H1 (cell line): ENCODE results near the gene RASL11B. TPM values are rescaled to one million over a fixed set of nuclear protein-coding genes. Genes with fewer than 3 reads are reported as not detected.
A peak's percentile ranks its signal among the peaks of the same experiment; 100 is the strongest.

Experiments
- CTCF ChIA-PET: fragments of 300-600 bp; sonication (Branson Sonifier 250); formaldehyde crosslinking; loops from one replicate; lab custom pipeline; 2021; ENCODE audit not compliant: partially characterized antibody; lab: Charles Lee
- POLR2A ChIA-PET: fragments of 300-600 bp; sonication (Branson Sonifier 250); formaldehyde crosslinking; loops from one replicate; lab custom pipeline; 2021; ENCODE audit warnings: inconsistent platforms; ENCODE audit not compliant: partially characterized antibody; lab: Charles Lee
- DNase-seq, 2 experiments: peaks; one replicate each; pipeline versions ENCODE4 v3.0.0 to v3.0.0-alpha.2; 2010 to 2022; ENCODE audit warnings: low spot score in 2 of 2, low read depth in 1 of 2, mixed read lengths in 1 of 2
- FAIRE-seq: peaks from 2 replicates; lab custom pipeline; 2011; peaks lifted over from hg19 to GRCh38; lab: Jason Lieb, UNC
- H2AFZ ChIP-seq: 2 replicates; pipeline ENCODE4 v1.8.1; 2012; ENCODE audit warnings: low read length, inconsistent platforms
- H2AK5ac ChIP-seq: 2 replicates; pipeline ENCODE4 v1.6.1; 2013; ENCODE audit warnings: low read depth, low read length
- H2BK120ac ChIP-seq: replicated peaks from 2 replicates; pipeline ENCODE3; 2013; ENCODE audit warnings: low read depth, low read length, inconsistent platforms
- H2BK12ac ChIP-seq: 2 replicates; pipeline ENCODE4 v1.6.1; 2013; ENCODE audit warnings: low read depth, low read length
- H2BK15ac ChIP-seq: 2 replicates; pipeline ENCODE4 v1.6.1; 2013; ENCODE audit warnings: low read length
- H2BK20ac ChIP-seq: 2 replicates; pipeline ENCODE4 v1.6.1; 2013; ENCODE audit warnings: low read length
- H2BK5ac ChIP-seq: 2 replicates; pipeline ENCODE4 v1.6.1; 2013; ENCODE audit warnings: low read depth, low read length
- H3K14ac ChIP-seq: 2 replicates; pipeline ENCODE4 v1.6.1; 2013; ENCODE audit warnings: inconsistent platforms; ENCODE audit not compliant: insufficient read length
- H3K18ac ChIP-seq: 2 replicates; pipeline ENCODE4 v1.6.1; 2013; ENCODE audit warnings: low read length; ENCODE audit errors: extremely low read depth
- H3K23ac ChIP-seq: 2 replicates; pipeline ENCODE4 v1.6.1; 2013; ENCODE audit warnings: inconsistent platforms; ENCODE audit not compliant: insufficient read length
- H3K23me2 ChIP-seq: 2 replicates; pipeline ENCODE4 v1.6.1; 2013; ENCODE audit warnings: low read depth, low read length
- H3K27ac ChIP-seq: 2 replicates; pipeline ENCODE4 v1.6.1; 2011; ENCODE audit warnings: low read depth, low read length, inconsistent platforms
- H3K27me3 ChIP-seq, 4 experiments: replicated peaks in 1 of 4; 1 replicate in 1 of 4; 2 replicates in 3 of 4; pipeline versions ENCODE4 v1.6.1 to v1.8.1; 2011 to 2013; ENCODE audit warnings: low read length in 3 of 4, mild to moderate bottlenecking in 3 of 4, inconsistent platforms in 2 of 4, mixed read lengths in 2 of 4, moderate library complexity in 1 of 4; ENCODE audit not compliant: control insufficient read depth in 3 of 4, insufficient read depth in 3 of 4; ENCODE audit errors: extremely low read depth in 1 of 4
- H3K36me3 ChIP-seq, 4 experiments: 2 replicates each; pipeline versions ENCODE4 v1.6.1 to v1.8.1; 2011 to 2013; ENCODE audit warnings: mild to moderate bottlenecking in 4 of 4, low read length in 3 of 4, moderate library complexity in 2 of 4, control low read depth in 1 of 4, inconsistent platforms in 1 of 4; ENCODE audit not compliant: insufficient read depth in 4 of 4, control insufficient read depth in 2 of 4
- H3K4ac ChIP-seq: replicated peaks from 2 replicates; pipeline ENCODE3; 2013; ENCODE audit warnings: low read length, low read depth, mixed read lengths, inconsistent platforms; ENCODE audit not compliant: insufficient read length
- H3K4me1 ChIP-seq, 4 experiments: replicated peaks in 1 of 4; 1 replicate in 1 of 4; 2 replicates in 3 of 4; pipeline versions ENCODE4 v1.6.1 to v1.8.1; 2011 to 2013; ENCODE audit warnings: low read length in 3 of 4, inconsistent platforms in 2 of 4, mixed read lengths in 1 of 4; ENCODE audit not compliant: insufficient read depth in 4 of 4, control insufficient read depth in 3 of 4
- H3K4me2 ChIP-seq, 2 experiments: 2 replicates each; pipeline versions ENCODE4 v1.6.1 to v1.8.1; 2011 to 2013; ENCODE audit warnings: low read depth in 2 of 2, low read length in 2 of 2, control low read depth in 1 of 2, inconsistent platforms in 1 of 2, mild to moderate bottlenecking in 1 of 2; ENCODE audit not compliant: insufficient read depth in 1 of 2
- H3K4me3 ChIP-seq, 4 experiments: fragments of 200-600, 300-600 bp in 1 of 4; sonication (generic), shearing (Covaris generic), sonication (Bioruptor Twin) in 1 of 4; 2 replicates each; pipeline versions ENCODE4 v1.5.1 to v1.8.1; 2011 to 2016; ENCODE audit warnings: low read length in 4 of 4, low read depth in 3 of 4, control low read depth in 2 of 4, inconsistent platforms in 2 of 4, mild to moderate bottlenecking in 2 of 4, mixed read lengths in 1 of 4, moderate library complexity in 1 of 4; ENCODE audit not compliant: insufficient read depth in 2 of 4; ENCODE audit errors: extremely low read depth in 1 of 4
- H3K56ac ChIP-seq: replicated peaks from 2 replicates; pipeline ENCODE3; 2013; ENCODE audit warnings: low read depth, mild to moderate bottlenecking, mixed read lengths, low read length, inconsistent platforms; ENCODE audit not compliant: insufficient read length
- H3K79me1 ChIP-seq: 2 replicates; pipeline ENCODE4 v1.6.1; 2013; ENCODE audit warnings: low read depth, low read length, control low read depth
- H3K79me2 ChIP-seq, 2 experiments: 2 replicates each; pipeline versions ENCODE4 v1.6.1 to v1.8.1; 2012 to 2013; ENCODE audit warnings: low read length in 2 of 2, mild to moderate bottlenecking in 2 of 2, inconsistent platforms in 1 of 2; ENCODE audit not compliant: insufficient read depth in 2 of 2, control insufficient read depth in 1 of 2
- H3K9ac ChIP-seq, 4 experiments: replicated peaks in 1 of 4; 1 replicate in 1 of 4; 2 replicates in 3 of 4; pipeline versions ENCODE4 v1.6.1 to v1.8.1; 2011 to 2013; ENCODE audit warnings: low read depth in 3 of 4, low read length in 3 of 4, control low read depth in 2 of 4, mild to moderate bottlenecking in 2 of 4, moderate library complexity in 2 of 4, inconsistent platforms in 1 of 4; ENCODE audit errors: extremely low read depth in 1 of 4
- H3K9me3 ChIP-seq, 2 experiments: 2 replicates each; pipeline versions ENCODE4 v1.6.1 to v1.8.1; 2012 to 2013; ENCODE audit warnings: mild to moderate bottlenecking in 2 of 2, moderate library complexity in 2 of 2, control low read depth in 1 of 2, inconsistent platforms in 1 of 2, low read depth in 1 of 2, low read length in 1 of 2, mixed read lengths in 1 of 2; ENCODE audit not compliant: insufficient read depth in 2 of 2
- H4K20me1 ChIP-seq, 2 experiments: replicated peaks in 1 of 2; 2 replicates each; pipeline versions ENCODE3 to v1.8.1; 2011 to 2013; ENCODE audit warnings: inconsistent platforms in 2 of 2, low read length in 2 of 2, mild to moderate bottlenecking in 1 of 2; ENCODE audit not compliant: insufficient read depth in 2 of 2, control insufficient read depth in 1 of 2
- H4K5ac ChIP-seq: 2 replicates; pipeline ENCODE4 v1.6.1; 2013; ENCODE audit warnings: low read length, low read depth, mixed read lengths, inconsistent platforms; ENCODE audit not compliant: insufficient read length
- H4K8ac ChIP-seq: 2 replicates; pipeline ENCODE4 v1.8.0; 2013; ENCODE audit warnings: mild to moderate bottlenecking, moderate library complexity, low read length, inconsistent platforms; ENCODE audit not compliant: insufficient read depth; ENCODE audit errors: extremely low read depth
- H4K91ac ChIP-seq: replicated peaks from 2 replicates; pipeline ENCODE3; 2013; ENCODE audit warnings: low read length, mixed read lengths, inconsistent platforms; ENCODE audit not compliant: insufficient read length
- CREB1 ChIP-seq: IDR thresholded peaks from 2 replicates; pipeline ENCODE4 v1.6.1; 2012; ENCODE audit warnings: inconsistent platforms
- JUND ChIP-seq: IDR thresholded peaks from 2 replicates; pipeline ENCODE4 v1.6.1; 2011; ENCODE audit warnings: mild to moderate bottlenecking, improper control_type of control experiment, low read length
- PHF8 ChIP-seq: fragments of 200-600 bp; sonication (generic); conservative IDR thresholded peaks from 2 replicates; pipeline ENCODE4 v1.7.1; 2012; ENCODE audit warnings: low read depth, mild to moderate bottlenecking, inconsistent platforms, low read length, moderate library complexity
- POU5F1 ChIP-seq: IDR thresholded peaks from 2 replicates; pipeline ENCODE4 v1.6.1; 2011; ENCODE audit warnings: low read depth, mild to moderate bottlenecking, low read length, moderate library complexity
- SP1 ChIP-seq: IDR thresholded peaks from 2 replicates; pipeline ENCODE4 v1.6.1; 2011; ENCODE audit warnings: low read depth, low read length
- SP4 ChIP-seq: IDR thresholded peaks from 2 replicates; pipeline ENCODE4 v1.6.1; 2012; ENCODE audit warnings: low read length, inconsistent platforms
- SUZ12 ChIP-seq: fragments of 200-600 bp; sonication (generic); IDR thresholded peaks from 2 replicates; pipeline ENCODE4 v1.6.1; 2012; ENCODE audit warnings: mild to moderate bottlenecking, inconsistent platforms, low read length, moderate library complexity, mixed read lengths
- TBP ChIP-seq: IDR thresholded peaks from 2 replicates; pipeline ENCODE4 v1.6.1; 2011; ENCODE audit warnings: low read depth, low read length, improper control_type of control experiment
- WGBS, 2 experiments: shearing (Covaris generic) in 1 of 2; methylation state at CpG; one replicate each; pipeline versions ENCODE4 v1.1.6 to v1.1.7; 2013 to 2015; ENCODE audit warnings: low lambda C conversion rate in 2 of 2, mixed read lengths in 2 of 2, inconsistent platforms in 1 of 2, low coverage in 1 of 2, missing lambda C conversion rate in 1 of 2; ENCODE audit not compliant: insufficient replicate concordance in 2 of 2, insufficient coverage in 1 of 2, insufficient read length in 1 of 2; ENCODE audit errors: extremely low coverage in 1 of 2, missing lambda C conversion rate in 1 of 2; 5-methylcytosine and 5-hydroxymethylcytosine counted together
- polyA plus RNA-seq, 7 experiments: library from polyadenylated mRNA; depleted of rRNA in 3 of 7; stranded (reverse) in 5 of 7; unstranded in 2 of 7; fragments of >200 nt in 5 of 7; fragments of 200-250 nt in 2 of 7; gene quantifications; 1 replicate in 5 of 7; 2 replicates in 1 of 7; 4 replicates in 1 of 7; pipeline versions ENCODE4 v1.2.1 to v1.2.3, GENCODE V29; 2011 to 2013; ENCODE audit warnings: missing spikeins in 2 of 7, mixed read lengths in 2 of 7
- total RNA-seq: library from RNA; stranded (reverse); fragmentation: NEBNext Ultra II Directional; extraction: Animal tissue kit (Norgen Biotek cat#: 25700); gene quantifications from 2 replicates; pipeline ENCODE4 v1.2.1, GENCODE V29; 2021
- TF ChIP-seq, protein P1 (sequence below): IDR thresholded peaks from 2 replicates; pipeline ENCODE4 v1.6.1; 2012; ENCODE audit warnings: inconsistent platforms
- TF ChIP-seq, protein P2 (sequence below): IDR thresholded peaks from 2 replicates; pipeline ENCODE4 v1.6.1; 2011; ENCODE audit warnings: low read depth, mild to moderate bottlenecking, low read length; ENCODE audit not compliant: insufficient read depth

The RASL11B gene
- total and polyA plus RNA-seq, 2 of the 8 experiments (the other 6 are each of a cell fraction or from before 2014, with no cell fraction given), result 49.8 to 75.5 TPM

DNA sequence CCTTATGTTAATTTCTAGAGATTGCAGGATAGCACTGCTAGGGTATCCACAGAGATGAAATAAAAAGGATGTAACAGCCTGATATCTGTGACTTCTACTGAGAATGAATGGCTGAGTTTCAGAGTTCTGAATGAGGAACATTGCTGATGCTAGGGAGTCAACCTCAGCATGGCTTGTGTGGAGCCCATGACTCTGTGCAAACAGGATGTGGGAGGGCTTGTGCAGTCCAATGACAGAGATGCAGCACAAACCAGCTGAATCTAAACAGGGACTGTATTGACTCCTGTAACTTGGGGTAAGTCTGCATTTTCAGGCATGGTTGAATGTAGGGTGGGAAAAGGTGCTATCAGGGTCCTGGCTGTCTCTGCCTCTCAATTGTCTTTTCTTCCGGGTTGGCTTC is 5.3 kb upstream of the RASL11B start:
- no peak overlapping the region for H4K5ac ChIP-seq
- peaks cover 3 to 14% (median 13%) of the 10 kb centered on the region in 4 experiments for H3K4me1 ChIP-seq
- no peaks in the 10 kb centered on the region; a peak in 1 of 7 replicates for H3K27me3 ChIP-seq
- no peak overlapping the region for H3K4me3 ChIP-seq
- H3K36me3 ChIP-seq, result no peaks in the 10 kb centered on the region
- CTCF ChIA-PET, result interaction anchor here (1.2 kb wide), 2 partner anchors 26 to 251 kb away, joined by 3 read pairs; no protein-coding TSS in a partner anchor
- WGBS, 2 experiments, result 94% methylated on average over 1 of the region's 1 CpG; no CpG with 5 or more reads in 1 of the 2 experiments
- H3K9me3 ChIP-seq, result peaks cover 10 to 16% of the 10 kb centered on the region in 2 experiments; a peak in 3 of 4 replicates
- no peak overlapping the region for H2AFZ ChIP-seq
- no peaks in the 10 kb centered on the region; a peak in 1 of 4 replicates for H3K79me2 ChIP-seq
- H2BK12ac ChIP-seq, result peak overlapping the region; percentile 70; the same call in 1 of the 2 replicates
- DNase-seq (no peak), FAIRE-seq (no peak)
- no peak overlapping the region for H2BK5ac ChIP-seq
- no peak overlapping the region for H3K27ac ChIP-seq
- POLR2A ChIA-PET, result interaction anchor here (1.1 to 1.8 kb wide), 3 partner anchors 8 to 12 kb away, joined by 4 to 5 read pairs (median 5); no protein-coding TSS in a partner anchor
- peak overlapping the region; percentile 16; the same call in 1 of the 2 replicates for H2BK20ac ChIP-seq
- no peaks in the 10 kb centered on the region for H4K20me1 ChIP-seq
- peaks cover 5% of the 10 kb centered on the region; the same call in 1 of the 2 replicates for H3K23me2 ChIP-seq
- no peak overlapping the region for H3K14ac ChIP-seq
- TF ChIP-seq, protein P1, sequence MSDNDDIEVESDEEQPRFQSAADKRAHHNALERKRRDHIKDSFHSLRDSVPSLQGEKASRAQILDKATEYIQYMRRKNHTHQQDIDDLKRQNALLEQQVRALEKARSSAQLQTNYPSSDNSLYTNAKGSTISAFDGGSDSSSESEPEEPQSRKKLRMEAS, result no peak
- TF ChIP-seq SP1 (no peak), SP4 (no peak), PHF8 (no peak), CREB1 (no peak), POU5F1 (no peak), TBP (no peak), JUND (no peak), SUZ12 (no peak)
- TF ChIP-seq, protein P2, sequence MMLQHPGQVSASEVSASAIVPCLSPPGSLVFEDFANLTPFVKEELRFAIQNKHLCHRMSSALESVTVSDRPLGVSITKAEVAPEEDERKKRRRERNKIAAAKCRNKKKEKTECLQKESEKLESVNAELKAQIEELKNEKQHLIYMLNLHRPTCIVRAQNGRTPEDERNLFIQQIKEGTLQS, result no peak
- H3K79me1 ChIP-seq, result no peaks in the 10 kb centered on the region
- no peak overlapping the region for H4K8ac ChIP-seq
- H4K91ac ChIP-seq, result no peak overlapping the region
- H3K9ac ChIP-seq, result no peak overlapping the region
- H3K18ac ChIP-seq, result peak overlapping the region; percentile 7; the same call in 1 of the 2 replicates
- no peak overlapping the region for H3K4me2 ChIP-seq
- peak overlapping the region; percentile 12 for H2BK120ac ChIP-seq
- peak overlapping the region; percentile 6; the same call in 1 of the 2 replicates for H2AK5ac ChIP-seq
- 0 out of 2 replicates have a peak overlapping the region, but pooled peaks have one; percentile 66 for H2BK15ac ChIP-seq
- no peak overlapping the region for H3K56ac ChIP-seq
- H3K23ac ChIP-seq, result no peak overlapping the region
- no peak overlapping the region for H3K4ac ChIP-seq
